Activated naive CD8-positive, alpha-beta T cell treated with anti-CD3 and anti-CD28 coated beads, Interleukin-2, amount 50 U/mL, for 16 hours (primary cell): ENCODE results near the gene JAKMIP1.
"Not testable (repeated sequence)": the region's sequence is repeated elsewhere in the genome, so short reads cannot be mapped to it uniquely, and the experiment has no call there.

ENCODE experiments used
- DNase-seq: peaks from one replicate; pipeline ENCODE4 v3.0.0-alpha.2; 2020; ENCODE audit warnings: low read depth, low spot score

Gene JAKMIP1

GRCh38 chr4:6143603-6144181 lies 56.7 kb downstream of the JAKMIP1 start:
- DNase-seq = no peak

DNA sequence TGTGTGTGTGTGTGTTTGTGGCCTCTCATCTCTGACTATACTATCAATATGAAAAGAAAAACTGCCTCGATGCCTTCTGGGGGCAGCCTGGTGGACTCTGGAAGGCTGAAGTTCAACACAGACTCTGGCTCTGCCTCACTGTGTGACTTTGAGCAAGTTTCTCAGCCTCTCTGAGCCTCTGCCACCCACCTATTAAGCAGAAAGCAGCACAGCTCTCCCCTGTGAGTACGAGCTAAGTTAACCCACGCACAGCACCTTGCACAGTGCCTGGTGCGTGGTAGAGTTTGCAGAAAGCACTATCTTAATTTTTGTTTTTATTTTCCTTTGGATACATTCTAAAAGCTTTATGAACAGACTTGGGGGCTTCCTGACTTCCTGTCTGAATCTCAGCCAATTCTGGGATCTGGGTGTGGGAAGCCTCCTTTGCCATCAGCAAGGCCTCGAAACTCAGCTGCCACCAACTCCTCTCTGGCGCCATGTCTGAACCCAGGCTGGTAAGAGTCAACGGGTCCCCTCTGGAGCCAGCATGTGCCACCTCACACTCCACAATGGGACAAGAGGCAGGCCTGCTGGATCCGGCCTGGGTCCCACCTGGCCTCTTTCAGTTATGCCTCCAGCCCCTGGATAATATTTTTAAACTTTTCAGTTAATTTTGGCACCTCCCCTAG lies 57.3 kb downstream of the JAKMIP1 start:
- no peak for DNase-seq

DNA sequence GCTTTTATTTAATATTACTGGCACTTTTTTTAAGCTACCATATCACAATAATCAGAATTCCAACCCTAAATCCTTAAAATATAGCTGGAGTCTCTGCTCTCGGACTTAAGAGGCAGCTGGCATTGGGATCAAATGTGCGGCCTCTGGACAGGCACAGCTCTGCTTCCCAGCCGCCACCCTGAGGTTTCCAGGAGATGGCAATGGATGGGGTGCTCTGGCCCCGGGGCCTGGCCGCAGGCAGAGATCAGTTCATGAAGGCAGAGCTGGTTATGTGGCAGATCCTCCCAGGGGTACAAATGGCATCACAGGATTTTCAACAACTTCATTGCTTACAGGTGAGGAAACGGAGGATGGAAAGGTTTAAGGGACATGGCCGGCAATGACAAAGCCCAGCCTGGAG lies 57.8 kb downstream of the JAKMIP1 start:
- DNase-seq = no peak

DNA sequence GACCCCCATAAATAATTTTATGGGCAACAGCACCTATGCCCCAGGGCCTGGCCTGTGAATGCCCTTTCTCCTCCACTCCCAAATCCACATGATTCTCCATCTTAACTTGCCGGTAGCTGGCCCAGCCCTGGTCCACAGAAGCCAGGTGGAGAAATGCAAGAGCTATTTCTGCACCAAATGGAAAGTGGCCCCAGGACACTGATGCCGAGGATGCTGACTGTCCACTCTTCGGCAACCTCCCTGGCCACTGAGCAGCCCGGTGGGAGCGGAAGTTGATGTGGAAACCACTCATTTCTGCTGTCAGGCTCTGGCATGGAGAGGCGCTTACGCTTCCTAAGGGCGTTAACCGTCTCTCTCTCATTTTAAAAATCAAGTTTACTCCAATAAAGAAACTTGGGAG lies 58.8 kb downstream of the JAKMIP1 start:
- DNase-seq = no peak

DNA sequence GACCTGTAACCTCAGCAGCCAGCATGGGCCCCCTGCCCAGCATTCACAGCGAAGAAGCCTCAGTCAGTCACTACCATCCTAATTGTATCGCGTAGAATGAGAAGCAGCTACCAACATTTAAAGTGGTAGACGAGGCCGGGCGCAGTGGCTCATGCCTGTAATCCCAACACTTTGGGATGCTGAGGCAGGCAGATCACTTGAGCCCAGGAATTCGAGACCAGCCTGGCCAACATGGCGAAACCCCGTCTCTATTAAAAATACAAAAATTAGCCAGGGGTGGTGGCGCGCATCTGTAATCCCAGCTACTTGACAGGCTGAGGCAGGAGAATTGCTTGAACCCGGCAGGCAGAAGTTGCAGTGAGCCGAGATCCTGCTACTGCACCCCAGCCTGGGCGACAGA lies 59.3 kb downstream of the JAKMIP1 start:
- DNase-seq = not testable (repeated sequence)

DNA sequence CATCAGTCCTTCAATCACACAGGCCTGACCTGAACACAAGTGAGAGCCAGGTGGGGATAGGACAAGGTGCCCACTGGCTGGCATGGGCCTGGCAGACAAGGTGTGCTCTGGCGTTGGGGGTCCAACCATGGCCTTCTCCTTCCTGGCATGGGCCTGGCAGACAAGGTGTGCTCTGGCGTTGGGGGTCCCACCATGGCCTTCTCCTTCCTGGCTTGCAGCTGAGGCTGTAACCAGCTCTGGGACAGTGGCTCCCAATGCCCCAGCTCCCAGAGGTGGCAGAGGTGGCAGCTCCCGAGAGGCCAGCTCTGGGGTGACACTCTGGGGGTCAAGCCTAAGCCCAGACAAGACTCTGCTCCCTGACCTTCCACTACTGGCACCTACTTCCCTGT lies 62.6 kb downstream of the JAKMIP1 start:
- DNase-seq = no peak

GRCh38 chr4:6137027-6137746 lies 63.2 kb downstream of the JAKMIP1 start:
- no peak for DNase-seq

GRCh38 chr4:6134612-6135220 lies 65.6 kb downstream of the JAKMIP1 start:
- DNase-seq = no peak

DNA sequence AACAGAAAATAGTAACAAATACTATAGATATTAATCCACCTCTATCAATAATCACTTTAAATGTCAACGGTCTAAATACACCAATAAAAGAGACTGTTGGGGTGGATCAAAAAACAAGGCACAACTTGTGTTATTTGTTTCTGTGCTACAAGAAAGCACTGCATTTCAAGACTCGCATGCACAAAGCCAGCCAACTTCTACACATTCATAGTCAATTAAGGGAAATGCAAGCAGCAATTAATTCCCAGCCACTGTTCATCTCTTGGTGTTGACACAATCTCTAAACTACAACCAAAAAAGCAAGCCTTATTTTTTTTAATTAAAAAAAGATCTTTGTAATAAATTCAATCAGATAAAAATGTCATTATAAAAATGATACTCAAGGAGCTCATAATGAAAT lies 67.6 kb downstream of the JAKMIP1 start:
- no peak for DNase-seq

GRCh38 chr4:6128221-6128850 lies 72.0 kb downstream of the JAKMIP1 start:
- no peak for DNase-seq

GRCh38 chr4:6126971-6127745 lies 73.2 kb downstream of the JAKMIP1 start:
- DNase-seq = no peak

DNA sequence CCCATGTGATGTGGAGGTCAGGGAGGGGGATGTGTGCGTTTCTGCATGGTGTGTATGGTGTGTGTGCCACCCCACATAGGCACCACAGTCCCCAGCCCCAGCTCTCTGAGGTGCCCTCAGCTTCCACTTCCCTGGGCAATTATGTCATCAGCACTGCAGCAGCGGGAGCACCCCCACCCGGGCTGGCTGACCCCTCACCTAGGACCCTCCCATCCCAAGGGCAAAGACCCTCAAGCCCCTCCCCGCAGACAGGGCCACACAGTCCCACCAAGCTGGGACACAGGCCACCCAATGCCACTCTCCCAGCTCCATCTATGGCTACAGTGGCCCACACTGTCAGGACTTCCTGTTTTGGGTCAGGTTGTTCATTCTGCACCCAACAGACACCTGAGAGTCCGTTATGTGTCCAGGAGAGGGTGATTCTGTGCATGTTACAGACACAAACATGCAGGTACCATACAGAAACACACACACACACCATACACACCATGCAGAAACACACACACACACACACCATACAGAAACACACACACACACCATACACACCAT lies 75.2 kb downstream of the JAKMIP1 start:
- DNase-seq = no peak

DNA sequence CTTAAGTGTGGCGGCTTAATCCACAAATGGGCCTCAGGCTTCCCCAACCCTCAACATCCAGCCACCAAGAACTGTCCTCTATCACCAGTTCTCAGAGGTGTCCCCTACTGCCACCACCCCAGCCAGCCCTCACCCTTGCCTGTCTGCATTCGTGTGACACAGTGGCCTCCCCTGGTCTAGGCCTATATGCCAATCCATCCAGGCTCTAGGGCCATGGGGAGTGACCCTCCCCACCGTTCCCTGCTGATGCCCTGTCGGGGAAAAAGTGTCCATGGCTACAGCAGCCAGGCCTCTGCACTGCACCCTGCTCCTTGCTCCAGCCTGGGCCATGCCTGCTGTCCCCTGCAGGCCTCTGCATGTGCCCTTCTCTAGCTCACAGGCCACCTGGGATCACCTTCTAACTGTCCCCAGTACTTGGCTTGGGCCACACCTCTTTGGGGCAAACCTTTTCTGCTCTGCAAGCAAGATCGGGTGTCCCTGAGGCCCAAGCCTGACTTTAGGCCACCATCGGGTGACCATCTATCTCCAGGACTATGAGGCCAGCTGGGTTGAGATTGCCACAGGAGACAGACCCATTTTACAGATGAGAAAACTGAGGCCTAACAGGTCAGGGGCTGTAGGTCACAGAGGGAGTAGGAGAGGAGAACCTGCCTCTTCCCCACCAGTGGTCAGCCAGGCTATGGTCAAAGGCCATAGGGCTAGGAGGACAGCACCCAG lies 75.8 kb downstream of the JAKMIP1 start:
- DNase-seq = no peak

DNA sequence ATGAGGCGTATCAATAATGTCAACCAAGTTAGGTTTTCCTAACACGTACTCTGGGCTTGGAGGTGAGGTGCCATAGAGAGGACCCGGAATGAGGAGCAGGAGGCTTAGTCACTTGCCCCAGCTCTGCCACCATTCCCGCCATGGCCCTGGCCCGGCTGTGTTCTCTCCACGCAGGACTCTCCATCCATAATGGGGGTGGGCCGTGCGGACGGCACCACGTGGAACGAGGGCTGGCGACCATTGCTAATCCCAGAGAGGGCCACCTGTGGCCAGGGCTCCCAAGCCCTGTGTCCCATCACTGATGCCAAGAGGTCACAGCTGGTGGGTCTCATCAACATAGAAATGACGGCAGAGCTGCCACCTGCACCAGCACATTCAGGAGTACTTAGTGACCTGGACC lies 76.4 kb downstream of the JAKMIP1 start:
- DNase-seq = no peak

- no peak for DNase-seq
Observed at GRCh38 chr4:6123541-6123940, 76.8 kb downstream of the JAKMIP1 start.

GRCh38 chr4:6123116-6123515 lies 77.2 kb downstream of the JAKMIP1 start:
- no peak for DNase-seq

DNA sequence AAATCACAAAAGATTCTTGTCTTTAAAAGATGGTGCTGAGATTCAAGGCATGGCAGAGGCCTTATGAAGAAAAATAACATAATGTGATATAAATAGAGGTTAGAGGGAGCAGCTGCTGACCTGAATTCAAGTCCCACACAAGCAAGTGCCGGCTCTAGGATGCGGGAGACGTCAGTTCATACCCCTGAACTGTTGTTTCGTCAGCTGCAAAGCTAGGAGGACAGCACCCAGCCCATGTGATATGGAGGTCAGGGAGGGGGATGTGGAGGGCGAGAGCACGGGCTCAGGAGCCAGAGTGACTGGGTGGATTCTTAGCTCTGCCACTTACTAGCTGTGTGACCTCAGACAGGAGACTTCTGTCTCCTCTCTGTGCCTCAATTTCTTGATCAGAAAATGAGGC lies 77.9 kb downstream of the JAKMIP1 start:
- DNase-seq = no peak

- DNase-seq = no peak
Observed at GRCh38 chr4:6121941-6122340, 78.4 kb downstream of the JAKMIP1 start.

DNA sequence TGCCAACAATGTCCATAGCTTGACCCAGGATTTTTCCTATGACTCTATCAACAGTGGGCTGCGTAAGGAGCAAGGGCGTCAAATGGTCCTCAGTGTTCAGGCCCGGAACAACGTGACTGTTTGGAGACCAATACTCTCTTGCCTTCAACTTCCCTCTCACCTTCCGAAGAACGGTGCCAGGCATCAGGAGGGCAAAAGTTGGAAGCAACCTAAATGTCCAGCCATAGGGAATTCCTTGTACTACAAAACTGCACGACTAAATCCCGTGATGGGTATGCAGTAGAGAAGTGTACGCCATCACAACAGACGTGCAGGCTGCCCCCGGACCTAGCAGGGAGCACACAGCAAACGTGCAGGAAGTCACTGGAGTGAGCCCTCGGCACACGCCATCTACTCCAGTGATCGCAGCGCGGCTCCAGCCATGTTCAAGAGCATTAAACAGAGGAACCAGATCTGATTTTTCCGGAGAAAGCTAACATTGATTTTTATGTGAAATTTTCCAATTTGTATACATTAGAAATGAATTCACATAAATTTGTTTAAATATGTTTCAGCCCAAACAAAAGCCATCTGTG lies 79.0 kb downstream of the JAKMIP1 start:
- DNase-seq = no peak

GRCh38 chr4:6120361-6120760 lies 80.0 kb downstream of the JAKMIP1 start:
- no peak for DNase-seq
